H9 (cell line): Measurements from ENCODE around the gene EFCAB12. TPM values are rescaled to one million over a fixed set of nuclear protein-coding genes. Genes with fewer than 3 reads are reported as not detected.

ENCODE experiments used
- DNase-seq: peaks from one replicate; pipeline ENCODE4 v3.0.0-alpha.2; 2017
- H2AFZ ChIP-seq: one replicate; pipeline ENCODE4 v1.6.1; 2013; ENCODE audit warnings: mild to moderate bottlenecking, low read length, control low read depth, moderate library complexity
- H2AK5ac ChIP-seq: 2 replicates; pipeline ENCODE4 v1.6.1; 2013; ENCODE audit warnings: low read length, control low read depth, mixed read lengths; ENCODE audit not compliant: insufficient read length
- H2BK120ac ChIP-seq: one replicate; pipeline ENCODE4 v1.6.1; 2013; ENCODE audit warnings: low read depth, mild to moderate bottlenecking, low read length, control low read depth, inconsistent platforms; ENCODE audit not compliant: poor library complexity, severe bottlenecking
- H2BK12ac ChIP-seq: 2 replicates; pipeline ENCODE4 v1.6.1; 2013; ENCODE audit warnings: low read length, control low read depth, mixed read lengths, low read depth; ENCODE audit not compliant: insufficient read length
- H2BK15ac ChIP-seq: 2 replicates; pipeline ENCODE4 v1.6.1; 2013; ENCODE audit warnings: low read depth, low read length, control low read depth
- H2BK20ac ChIP-seq: one replicate; pipeline ENCODE4 v1.6.1; 2013; ENCODE audit warnings: low read depth, mild to moderate bottlenecking, low read length, control low read depth, inconsistent platforms; ENCODE audit not compliant: poor library complexity, severe bottlenecking
- H2BK5ac ChIP-seq: 2 replicates; pipeline ENCODE4 v1.6.1; 2013; ENCODE audit warnings: low read length, control low read depth, mixed read lengths; ENCODE audit not compliant: insufficient read length
- H3K14ac ChIP-seq: 2 replicates; pipeline ENCODE4 v1.6.1; 2013; ENCODE audit warnings: low read length, control low read depth; ENCODE audit not compliant: insufficient read depth
- H3K18ac ChIP-seq: 2 replicates; pipeline ENCODE4 v1.6.1; 2013; ENCODE audit warnings: low read depth, mild to moderate bottlenecking, mixed read lengths, low read length, control low read depth; ENCODE audit not compliant: insufficient read length
- H3K23ac ChIP-seq: 2 replicates; pipeline ENCODE4 v1.6.1; 2013; ENCODE audit warnings: low read length, control low read depth, mixed read lengths, low read depth; ENCODE audit not compliant: insufficient read length
- H3K23me2 ChIP-seq: 2 replicates; pipeline ENCODE4 v1.6.1; 2013; ENCODE audit warnings: low read depth, mild to moderate bottlenecking, mixed read lengths, low read length, control low read depth; ENCODE audit not compliant: insufficient read length, poor library complexity, severe bottlenecking
- H3K27ac ChIP-seq: 2 replicates; pipeline ENCODE4 v1.5.1; 2013; ENCODE audit warnings: low read length, control low read depth, mixed read lengths, low read depth; ENCODE audit not compliant: insufficient read length
- H3K27me3 ChIP-seq: 2 replicates; pipeline ENCODE4 v1.6.1; 2013; ENCODE audit warnings: low read length, control low read depth, inconsistent platforms; ENCODE audit not compliant: insufficient read depth
- H3K4ac ChIP-seq: 2 replicates; pipeline ENCODE4 v1.6.1; 2013; ENCODE audit warnings: low read depth, mild to moderate bottlenecking, control low read depth, inconsistent platforms, low read length, moderate library complexity
- H3K4me1 ChIP-seq: 2 replicates; pipeline ENCODE4 v1.6.1; 2013; ENCODE audit warnings: low read length, control low read depth, inconsistent platforms; ENCODE audit not compliant: insufficient read depth
- H3K4me2 ChIP-seq: 2 replicates; pipeline ENCODE4 v1.6.1; 2013; ENCODE audit warnings: low read length, control low read depth, mixed read lengths; ENCODE audit not compliant: insufficient read length, insufficient read depth
- H3K56ac ChIP-seq: 2 replicates; pipeline ENCODE4 v1.6.1; 2013; ENCODE audit warnings: low read depth, mild to moderate bottlenecking, mixed read lengths, low read length, control low read depth; ENCODE audit not compliant: insufficient read length
- H3K79me1 ChIP-seq: 2 replicates; pipeline ENCODE4 v1.6.1; 2013; ENCODE audit warnings: low read depth, mild to moderate bottlenecking, moderate library complexity, low read length, control low read depth, inconsistent platforms; ENCODE audit not compliant: insufficient read depth, poor library complexity, severe bottlenecking
- H3K79me2 ChIP-seq: 2 replicates; pipeline ENCODE4 v1.6.1; 2013; ENCODE audit warnings: low read length, control low read depth, inconsistent platforms; ENCODE audit not compliant: insufficient read depth
- H3K9ac ChIP-seq: 2 replicates; pipeline ENCODE4 v1.6.1; 2013; ENCODE audit warnings: low read length, control low read depth, mixed read lengths; ENCODE audit not compliant: insufficient read length; ENCODE audit errors: extremely low read depth
- H3K9me3 ChIP-seq: one replicate; pipeline ENCODE4 v1.6.1; 2013; ENCODE audit warnings: low read depth, low read length, inconsistent platforms; ENCODE audit not compliant: control insufficient read depth
- H3T11ph ChIP-seq: one replicate; pipeline ENCODE4 v1.6.1; 2013; ENCODE audit warnings: mild to moderate bottlenecking, low read length, control low read depth, inconsistent platforms
- H4K20me1 ChIP-seq: one replicate; pipeline ENCODE4 v1.6.1; 2013; ENCODE audit not compliant: control insufficient read depth, insufficient read length, insufficient read depth
- H4K5ac ChIP-seq: 2 replicates; pipeline ENCODE4 v1.6.1; 2013; ENCODE audit warnings: low read depth, mild to moderate bottlenecking, mixed read lengths, low read length, control low read depth; ENCODE audit not compliant: insufficient read length
- H4K8ac ChIP-seq: replicated peaks from 2 replicates; pipeline ENCODE4 v1.6.1; 2013; ENCODE audit warnings: low read length, control low read depth, mixed read lengths, low read depth; ENCODE audit not compliant: insufficient read length
- H4K91ac ChIP-seq: 2 replicates; pipeline ENCODE4 v1.6.1; 2013; ENCODE audit warnings: low read depth, mild to moderate bottlenecking, moderate library complexity, mixed read lengths, low read length, control low read depth; ENCODE audit not compliant: insufficient read length
- H3K27ac Mint-ChIP-seq, 3 experiments: 2 replicates in 2 of 3; 3 replicates in 1 of 3; pipeline ENCODE4 v1.8.0; 2020 to 2021; ENCODE audit warnings: mixed read lengths in 3 of 3, mild to moderate bottlenecking in 1 of 3, moderate library complexity in 1 of 3
- H3K27me3 Mint-ChIP-seq: 2 replicates; pipeline ENCODE4 v1.8.0; 2021; ENCODE audit warnings: low read depth, mild to moderate bottlenecking, moderate library complexity, mixed read lengths
- H3K36me3 Mint-ChIP-seq, 3 experiments: 2 replicates in 2 of 3; 3 replicates in 1 of 3; pipeline ENCODE4 v1.8.0; 2020 to 2021; ENCODE audit warnings: low read depth in 3 of 3, mixed read lengths in 3 of 3; ENCODE audit not compliant: insufficient read depth in 1 of 3
- H3K4me1 Mint-ChIP-seq, 2 experiments: 2 replicates each; pipeline ENCODE4 v1.8.0; 2020; ENCODE audit warnings: mixed read lengths in 2 of 2
- H3K4me3 Mint-ChIP-seq, 2 experiments: 2 replicates in 1 of 2; 3 replicates in 1 of 2; pipeline ENCODE4 v1.8.0; 2020 to 2021; ENCODE audit warnings: mild to moderate bottlenecking in 2 of 2, mixed read lengths in 2 of 2, moderate library complexity in 1 of 2
- H3K9me3 Mint-ChIP-seq, 2 experiments: 2 replicates in 1 of 2; 3 replicates in 1 of 2; pipeline ENCODE4 v1.8.0; 2020; ENCODE audit warnings: mild to moderate bottlenecking in 2 of 2, mixed read lengths in 2 of 2, moderate library complexity in 1 of 2
- WGBS: extraction: QIAGEN DNeasy Blood & Tissue Kit; methylation state at CpG from one replicate; pipeline ENCODE4 v1.1.7; 2013; ENCODE audit warnings: missing lambda C conversion rate, low lambda C conversion rate, mixed read lengths; ENCODE audit not compliant: insufficient read length; ENCODE audit errors: extremely low coverage; 5-methylcytosine and 5-hydroxymethylcytosine counted together
- total RNA-seq: library from RNA; stranded (reverse); gene quantifications from 2 replicates; pipeline ENCODE4 v1.2.1, GENCODE V29; 2021
- TF ChIP-seq, protein P1 (sequence below): fragments of 200-600 bp; sonication (generic); conservative IDR thresholded peaks from 3 replicates; pipeline ENCODE4 v1.8.0; 2021; ENCODE audit warnings: antibody characterized with exemption, mild to moderate bottlenecking

The EFCAB12 gene
- total RNA-seq, 1 experiment from 2014 or later, result 0.28 TPM

DNA sequence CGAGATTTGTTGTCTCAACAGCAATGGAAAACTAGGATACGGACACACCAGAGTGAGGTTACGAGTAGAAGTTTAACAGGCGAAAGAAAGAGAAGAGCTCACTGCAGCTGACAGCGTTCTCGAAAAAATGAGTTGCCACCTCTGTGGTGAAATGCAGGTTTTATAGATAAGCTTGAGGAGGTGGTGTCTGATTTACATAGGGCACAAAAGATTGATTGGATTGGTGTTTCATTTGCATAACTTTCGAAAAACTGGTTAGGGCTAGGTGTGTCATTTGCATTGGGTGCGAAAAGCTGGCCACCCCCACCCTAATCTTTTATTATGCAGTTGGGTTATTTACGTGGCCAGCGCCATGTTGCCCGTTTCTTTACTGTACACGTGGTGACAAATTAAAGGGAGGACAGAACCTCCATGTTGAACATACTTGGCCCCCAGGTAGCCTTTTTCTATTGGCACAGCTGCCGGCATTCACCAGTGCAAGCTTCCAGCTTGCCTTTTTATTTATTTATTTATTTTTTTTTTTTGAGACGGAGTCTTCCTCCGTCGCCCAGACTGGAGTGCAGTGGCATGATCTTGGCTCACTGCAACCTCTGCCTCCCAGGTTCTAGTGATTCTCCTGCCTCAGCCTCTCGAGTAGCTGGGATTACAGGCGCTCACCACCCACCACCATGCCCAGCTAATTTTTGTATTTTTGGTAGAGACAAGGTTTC lies 19.9 kb upstream of the EFCAB12 start:
- TF ChIP-seq, protein P1, sequence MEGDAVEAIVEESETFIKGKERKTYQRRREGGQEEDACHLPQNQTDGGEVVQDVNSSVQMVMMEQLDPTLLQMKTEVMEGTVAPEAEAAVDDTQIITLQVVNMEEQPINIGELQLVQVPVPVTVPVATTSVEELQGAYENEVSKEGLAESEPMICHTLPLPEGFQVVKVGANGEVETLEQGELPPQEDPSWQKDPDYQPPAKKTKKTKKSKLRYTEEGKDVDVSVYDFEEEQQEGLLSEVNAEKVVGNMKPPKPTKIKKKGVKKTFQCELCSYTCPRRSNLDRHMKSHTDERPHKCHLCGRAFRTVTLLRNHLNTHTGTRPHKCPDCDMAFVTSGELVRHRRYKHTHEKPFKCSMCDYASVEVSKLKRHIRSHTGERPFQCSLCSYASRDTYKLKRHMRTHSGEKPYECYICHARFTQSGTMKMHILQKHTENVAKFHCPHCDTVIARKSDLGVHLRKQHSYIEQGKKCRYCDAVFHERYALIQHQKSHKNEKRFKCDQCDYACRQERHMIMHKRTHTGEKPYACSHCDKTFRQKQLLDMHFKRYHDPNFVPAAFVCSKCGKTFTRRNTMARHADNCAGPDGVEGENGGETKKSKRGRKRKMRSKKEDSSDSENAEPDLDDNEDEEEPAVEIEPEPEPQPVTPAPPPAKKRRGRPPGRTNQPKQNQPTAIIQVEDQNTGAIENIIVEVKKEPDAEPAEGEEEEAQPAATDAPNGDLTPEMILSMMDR, result no peak
- Histone ChIP-seq H4K8ac (no peak overlapping the region), H3K23me2 (no peaks in the 10 kb centered on the region), H4K20me1 (no peaks in the 10 kb centered on the region), H2BK20ac (no peak overlapping the region), H3K9ac (no peak overlapping the region), H2AFZ (no peak overlapping the region), H3K27me3 (no peaks in the 10 kb centered on the region), H3K4me1 (peaks cover 3% of the 10 kb centered on the region; the same call in 1 of the 2 replicates), H3K9me3 (no peaks in the 10 kb centered on the region), H3T11ph (no peak overlapping the region), H2BK120ac (no peak overlapping the region), H4K91ac (no peak overlapping the region), H3K23ac (no peak overlapping the region), H2AK5ac (no peak overlapping the region), H2BK5ac (no peak overlapping the region), H3K79me2 (no peaks in the 10 kb centered on the region), H3K27ac (no peak overlapping the region), H4K5ac (no peak overlapping the region), H2BK15ac (no peak overlapping the region), H3K4ac (no peak overlapping the region; the same call in 1 of the 2 replicates), H3K18ac (peak overlapping the region; percentile 5), H3K14ac (peak overlapping the region; percentile 68; the same call in 1 of the 2 replicates), H3K4me2 (peak overlapping the region; percentile 32), H3K56ac (no peak overlapping the region), H2BK12ac (no peak overlapping the region), H3K79me1 (no peaks in the 10 kb centered on the region)
- H3K27ac Mint-ChIP-seq, result peak overlapping the region; percentile 12 to 96 (median 78)
- peaks cover 35 to 38% of the 10 kb centered on the region in 2 experiments for H3K4me1 Mint-ChIP-seq
- H3K9me3 Mint-ChIP-seq, result no peaks in the 10 kb centered on the region
- no CpG with 5 or more reads among the region's 18 CpGs for WGBS
- peak; percentile 41 for DNase-seq
- no peaks in the 10 kb centered on the region for H3K27me3 Mint-ChIP-seq
- H3K4me3 Mint-ChIP-seq, result peak overlapping the region; percentile 3 to 11; a peak in 1 of 5 replicates
- peaks cover 4 to 18% (median 8%) of the 10 kb centered on the region in 3 experiments; a peak in 6 of 7 replicates for H3K36me3 Mint-ChIP-seq
